ENCODE measurements around the gene TCP11L1. TPM values are rescaled to one million over a fixed set of nuclear protein-coding genes. Genes with fewer than 3 reads are reported as not detected.

TCP11L1 gene
- total and polyA plus RNA-seq, 2 of the 8 experiments (the other 6 are each of a cell fraction or from before 2014, with no cell fraction given), result 10.9 to 23.1 TPM

DNA sequence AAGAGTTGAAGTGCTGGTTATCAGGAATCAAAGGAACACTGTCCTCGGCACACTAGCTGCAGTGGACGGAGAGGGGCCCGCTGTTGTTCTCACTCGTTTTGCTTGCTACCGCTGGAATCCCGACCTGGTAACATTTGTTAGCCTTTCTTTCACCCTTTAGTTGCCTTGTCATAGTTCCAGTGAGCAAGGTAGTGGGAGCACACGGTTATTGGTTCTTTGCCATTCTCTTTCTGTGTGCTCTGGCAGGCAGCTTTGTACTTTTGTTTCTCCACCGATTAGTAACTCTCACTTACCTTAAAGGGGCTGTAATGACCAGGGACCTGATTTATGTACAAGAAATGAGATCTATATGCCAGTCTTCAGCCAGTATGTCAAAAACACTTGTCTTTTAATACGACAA is 21.9 kb upstream of the TCP11L1 start:
- H2BK20ac ChIP-seq (ENCODE audit: low read length), result no peak overlapping the region
- H3K18ac ChIP-seq (ENCODE audit: extremely low read depth, low read length), result no peak overlapping the region
- peaks cover 3 to 6% (median 3%) of the 10 kb centered on the region in 4 experiments; a peak in 6 of 7 replicates for H3K4me1 ChIP-seq (replicated peaks in 1 of 4; ENCODE audit: control insufficient read depth in 3 of 4, insufficient read depth in 4 of 4, low read length in 3 of 4)
- TF ChIP-seq TAF1 (IDR thresholded peaks at IDR 0.05; ENCODE audit: low read depth, low read length), result no peak
- WGBS, 2 experiments (ENCODE audit: extremely low coverage in 1 of 2, insufficient coverage in 1 of 2, insufficient read length in 1 of 2, insufficient replicate concordance in 2 of 2, low coverage in 1 of 2, low lambda C conversion rate in 2 of 2, missing lambda C conversion rate in 1 of 2), result 78% methylated on average over 9 of the region's 9 CpGs; no CpG with 5 or more reads in 1 of the 2 experiments
- ChIA-PET CTCF (ENCODE audit: partially characterized antibody) (interaction anchor here (1.1 to 2.4 kb wide), 2 partner anchors 15 to 48 kb away, joined by 3 to 13 read pairs; no protein-coding TSS in a partner anchor), POLR2A (ENCODE audit: partially characterized antibody) (interaction anchor here (0.5 to 2.9 kb wide), 3 partner anchors 10 to 32 kb away, joined by 3 to 21 read pairs (median 6); partner anchors contain the start of gene TCP11L1)
- peak overlapping the region in 1 of 2 experiments; percentile 90; a peak in 1 of 4 replicates for H3K4me2 ChIP-seq (ENCODE audit: insufficient read depth in 1 of 2, low read depth in 2 of 2, low read length in 2 of 2)
- H3K36me3 ChIP-seq (ENCODE audit: control insufficient read depth in 2 of 4, insufficient read depth in 4 of 4, low read length in 3 of 4), result no peaks in the 10 kb centered on the region
- no peak overlapping the region for H3K14ac ChIP-seq (ENCODE audit: insufficient read length)
- no peak overlapping the region for H3K27ac ChIP-seq (ENCODE audit: low read depth, low read length)
- H3K79me2 ChIP-seq (ENCODE audit: control insufficient read depth in 1 of 2, insufficient read depth in 2 of 2, low read length in 2 of 2), result no peaks in the 10 kb centered on the region
- no peak overlapping the region for H4K91ac ChIP-seq (replicated peaks; ENCODE audit: insufficient read length, low read length)
- no peak overlapping the region for H4K8ac ChIP-seq (ENCODE audit: extremely low read depth, insufficient read depth, low read length)
- H3K27me3 ChIP-seq (replicated peaks in 1 of 4; ENCODE audit: control insufficient read depth in 3 of 4, extremely low read depth in 1 of 4, insufficient read depth in 3 of 4, low read length in 3 of 4), result peaks cover 0 to 12% (median 5%) of the 10 kb centered on the region in 4 experiments; a peak in 4 of 7 replicates
- H3K56ac ChIP-seq (replicated peaks; ENCODE audit: insufficient read length, low read depth, low read length), result no peak overlapping the region
- no peak overlapping the region for H2BK15ac ChIP-seq (ENCODE audit: low read length)
- DNase-seq (ENCODE audit: low read depth in 1 of 2, low spot score in 2 of 2) (no peak), FAIRE-seq (no peak)
- H2BK5ac ChIP-seq (ENCODE audit: low read depth, low read length), result no peak overlapping the region
- H3K9ac ChIP-seq (replicated peaks in 1 of 4; ENCODE audit: extremely low read depth in 1 of 4, low read depth in 3 of 4, low read length in 3 of 4), result no peak overlapping the region
- H4K5ac ChIP-seq (ENCODE audit: insufficient read length, low read depth, low read length), result no peak overlapping the region
- H2BK120ac ChIP-seq (replicated peaks; ENCODE audit: low read depth, low read length), result no peak overlapping the region
- H3K23me2 ChIP-seq (ENCODE audit: low read depth, low read length), result peaks cover 5% of the 10 kb centered on the region
- no peak overlapping the region for H2AK5ac ChIP-seq (ENCODE audit: low read depth, low read length)
- H3K79me1 ChIP-seq (ENCODE audit: low read depth, low read length), result no peaks in the 10 kb centered on the region
- H3K23ac ChIP-seq (ENCODE audit: insufficient read length), result no peak overlapping the region
- H3K4ac ChIP-seq (replicated peaks; ENCODE audit: insufficient read length, low read depth, low read length), result no peak overlapping the region
- no peaks in the 10 kb centered on the region for H3K9me3 ChIP-seq (ENCODE audit: insufficient read depth in 2 of 2, low read depth in 1 of 2, low read length in 1 of 2)
- peak overlapping the region in 1 of 4 experiments; percentile 67; a peak in 1 of 8 replicates for H3K4me3 ChIP-seq (ENCODE audit: extremely low read depth in 1 of 4, insufficient read depth in 2 of 4, low read depth in 3 of 4, low read length in 4 of 4)
- no peaks in the 10 kb centered on the region for H4K20me1 ChIP-seq (replicated peaks in 1 of 2; ENCODE audit: control insufficient read depth in 1 of 2, insufficient read depth in 2 of 2, low read length in 2 of 2)
- H2AFZ ChIP-seq (ENCODE audit: low read length), result no peak overlapping the region
- H2BK12ac ChIP-seq (ENCODE audit: low read depth, low read length), result no peak overlapping the region
